Endometrium (tissue), 2 donors: Measurements from ENCODE around the gene RNF133.
"Not testable (repeated sequence)": the region's sequence is repeated elsewhere in the genome, so short reads cannot be mapped to it uniquely, and the experiment has no call there.

Experiments
- FAIRE-seq: peaks from 2 replicates; lab custom pipeline; 2012; peaks lifted over from hg19 to GRCh38; lab: Jason Lieb, UNC
- donor health status: control.
- donor health status: control.

RNF133 gene

DNA sequence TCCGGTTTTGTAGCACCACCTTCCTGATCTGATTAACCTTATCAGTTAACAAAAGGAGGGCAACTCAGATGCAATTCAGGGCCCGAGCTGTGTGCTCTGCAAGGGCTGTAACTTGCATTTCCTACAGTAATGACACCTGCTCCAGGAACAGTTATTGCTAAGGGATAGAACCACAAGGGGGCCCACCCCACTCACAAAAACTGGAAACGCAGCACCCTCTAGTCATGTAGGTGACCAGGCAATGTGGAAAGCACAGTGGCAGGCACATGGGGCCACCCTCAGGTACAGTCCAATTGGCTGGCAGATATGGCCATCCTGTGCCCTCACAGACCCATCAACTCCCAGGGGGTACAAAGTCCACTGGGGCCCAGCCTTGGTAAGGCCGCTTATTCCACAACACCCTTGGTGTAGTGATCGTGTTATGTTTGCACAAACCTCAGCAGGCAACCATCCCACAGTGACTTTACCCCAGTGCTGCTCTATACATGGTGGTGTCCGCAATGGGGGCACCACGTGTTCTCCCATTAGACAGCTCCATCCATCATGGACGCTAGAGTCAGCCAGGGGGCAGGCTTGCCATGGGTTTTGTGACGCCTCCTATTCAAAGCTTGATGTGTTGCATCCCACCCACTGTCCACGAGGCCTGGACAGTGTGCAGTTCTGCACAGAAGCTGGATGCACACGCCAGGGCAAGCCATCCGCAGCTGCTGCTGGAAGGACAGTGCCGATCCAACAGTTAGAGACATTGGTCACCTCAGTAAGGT lies 9.4 kb downstream of the RNF133 start:
- no peak for FAIRE-seq

GRCh38 chr7:122688400-122688998 lies 10.4 kb downstream of the RNF133 start:
- no peak for FAIRE-seq

- no peak for FAIRE-seq
Measured at GRCh38 chr7:122686360-122686878, 12.5 kb downstream of the RNF133 start.

- FAIRE-seq: no peak
Measured at GRCh38 chr7:122684504-122684903, 14.4 kb downstream of the RNF133 start.

GRCh38 chr7:122682815-122683550 lies 15.9 kb downstream of the RNF133 start:
- no peak for FAIRE-seq

DNA sequence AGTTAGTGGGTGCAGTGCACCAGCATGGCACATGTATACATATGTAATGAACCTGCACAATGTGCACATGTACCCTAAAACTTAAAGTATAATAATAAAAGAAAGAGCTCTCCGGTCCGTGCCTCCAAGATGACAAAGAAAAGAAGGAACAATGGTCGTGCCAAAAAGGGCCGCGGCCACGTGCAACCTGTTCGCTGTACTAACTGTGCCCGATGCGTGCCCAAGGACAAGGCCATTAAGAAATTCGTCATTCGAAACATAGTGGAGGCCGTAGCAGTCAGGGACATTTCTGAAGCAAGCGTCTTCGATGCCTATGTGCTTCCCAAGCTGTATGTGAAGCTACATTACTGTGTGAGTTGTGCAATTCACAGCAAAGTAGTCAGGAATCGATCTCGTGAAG lies 17.7 kb downstream of the RNF133 start:
- not testable (repeated sequence) for FAIRE-seq

DNA sequence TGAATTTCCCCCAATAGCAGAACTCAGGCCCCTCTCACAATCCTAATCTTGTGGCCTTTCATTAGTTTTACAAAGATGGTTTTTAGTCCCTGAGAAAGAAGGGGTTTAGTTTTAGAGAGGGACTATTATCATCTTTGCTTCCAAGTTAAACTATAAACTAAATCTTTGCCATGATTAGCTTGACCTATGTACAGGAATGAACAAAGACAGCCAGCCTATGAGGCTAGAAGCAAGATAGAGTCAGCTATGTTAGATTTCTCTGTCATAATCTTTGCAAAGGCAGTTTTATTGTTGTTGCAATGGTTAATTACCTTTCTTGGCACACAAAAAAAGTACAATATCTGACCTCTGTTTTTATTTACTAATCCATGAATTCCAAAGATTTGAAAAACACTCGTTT lies 19.1 kb downstream of the RNF133 start:
- no peak for FAIRE-seq

DNA sequence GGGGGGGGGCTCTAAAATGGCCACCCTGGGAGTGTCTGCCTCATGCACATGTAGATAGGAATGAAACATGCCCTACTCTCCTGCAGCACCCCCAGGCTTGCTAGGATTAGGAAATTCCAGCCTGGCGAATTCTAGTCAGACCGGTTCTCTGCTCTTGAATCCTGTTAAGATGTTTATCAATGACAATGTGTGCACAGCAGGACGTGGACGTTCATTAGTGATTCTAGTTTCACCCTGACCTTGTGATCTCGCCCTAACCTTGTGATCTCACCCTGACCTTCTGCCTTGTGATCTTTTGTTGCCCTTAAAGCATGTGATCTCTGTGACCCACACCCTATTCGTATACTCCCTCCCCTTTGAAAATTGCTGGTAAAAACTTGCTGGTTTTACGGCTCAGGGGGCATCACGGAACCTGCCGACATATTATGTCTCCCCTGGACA lies 19.6 kb downstream of the RNF133 start:
- FAIRE-seq: not testable (repeated sequence)

GRCh38 chr7:122677149-122677548 lies 21.8 kb downstream of the RNF133 start:
- no peak for FAIRE-seq

DNA sequence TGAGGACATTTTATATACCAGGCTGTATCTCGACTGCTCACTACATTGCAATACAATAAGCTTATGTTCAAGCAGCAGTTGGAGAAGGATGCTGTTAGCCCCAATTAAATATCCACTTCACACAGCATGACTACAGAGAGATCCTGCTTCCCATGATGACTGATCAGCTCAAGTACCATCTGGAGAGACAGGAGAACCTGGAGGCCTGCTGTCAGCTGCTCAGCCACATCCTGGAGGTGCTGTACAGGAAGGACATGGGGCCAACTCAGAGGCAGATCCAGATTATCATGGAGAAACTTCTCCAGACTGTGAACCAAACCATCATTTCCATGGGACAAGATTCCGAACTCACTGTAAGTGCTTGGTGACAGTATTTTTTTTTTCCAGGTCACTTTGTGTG lies 22.5 kb downstream of the RNF133 start:
- FAIRE-seq: no peak

DNA sequence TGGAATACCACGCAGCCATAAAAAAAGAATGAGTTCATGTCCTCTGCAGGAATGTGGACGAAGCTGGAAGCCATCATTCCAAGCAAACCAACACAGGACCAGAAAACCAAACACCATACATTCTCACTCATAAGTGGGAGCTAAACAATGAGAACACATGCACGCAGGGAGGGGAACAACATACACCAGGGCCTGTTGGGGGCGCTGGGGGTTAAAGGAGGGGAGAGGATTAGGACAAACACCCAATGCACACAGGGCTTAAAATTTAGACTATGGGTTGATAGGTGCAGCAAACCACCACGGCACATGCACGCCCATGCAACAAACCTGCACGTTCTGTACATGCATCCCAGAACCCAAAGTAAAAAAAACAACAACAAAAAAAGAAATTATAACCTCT lies 23.3 kb downstream of the RNF133 start:
- no peak for FAIRE-seq

DNA sequence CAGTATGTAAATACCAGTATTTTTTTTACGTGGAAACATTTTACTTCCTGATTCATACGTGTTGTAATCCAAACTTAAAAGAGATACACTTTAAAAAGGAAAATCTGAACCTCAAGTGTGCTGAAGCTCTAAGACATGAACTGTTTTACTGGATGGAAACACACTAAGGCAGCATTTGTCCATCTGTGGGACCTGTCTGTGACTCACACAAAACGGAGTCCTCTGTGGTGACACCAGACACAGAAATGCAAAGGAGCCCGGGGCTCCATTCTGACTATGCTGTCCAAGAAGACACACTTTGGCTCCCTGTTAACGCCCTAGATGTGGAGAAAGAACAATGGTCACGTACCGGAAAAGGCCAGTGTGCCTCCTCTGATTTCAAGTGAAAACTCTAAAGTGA lies 23.9 kb downstream of the RNF133 start:
- no peak for FAIRE-seq

- FAIRE-seq: no peak
Measured at GRCh38 chr7:122674502-122674901, 24.4 kb downstream of the RNF133 start.

- no peak for FAIRE-seq
Measured at GRCh38 chr7:122673951-122674350, 25.0 kb downstream of the RNF133 start.

GRCh38 chr7:122672536-122672935 lies 26.4 kb downstream of the RNF133 start:
- FAIRE-seq: no peak

GRCh38 chr7:122663733-122664132 lies 35.2 kb downstream of the RNF133 start:
- no peak for FAIRE-seq

DNA sequence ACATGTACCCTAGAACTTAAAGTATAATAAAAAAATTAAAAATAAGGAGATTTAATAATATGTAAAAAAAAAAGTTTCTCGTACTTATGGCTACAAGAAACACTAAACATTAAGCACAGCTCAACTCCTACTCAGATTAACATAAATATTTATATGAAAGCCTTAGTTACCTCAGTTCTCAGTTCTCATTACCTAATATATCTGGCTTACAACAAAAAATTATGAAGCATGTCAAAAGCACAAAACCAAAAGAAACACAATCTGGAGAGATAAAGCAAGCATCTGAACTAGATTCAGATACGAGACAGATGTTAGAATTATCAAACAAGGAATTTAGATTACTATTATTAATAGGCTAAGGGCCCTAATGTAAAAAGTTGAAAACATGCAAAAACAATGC lies 40.1 kb downstream of the RNF133 start:
- no peak for FAIRE-seq

GRCh38 chr7:122653685-122654084 lies 45.2 kb downstream of the RNF133 start:
- FAIRE-seq: no peak

GRCh38 chr7:122652876-122653275 lies 46.0 kb downstream of the RNF133 start:
- FAIRE-seq: no peak

- no peak for FAIRE-seq
Measured at GRCh38 chr7:122651451-122651850, 47.5 kb downstream of the RNF133 start.
